ENCODE measurements around the gene GRHL1.

The GRHL1 gene

GRCh38 chr2:10004401-10004800, 52.9 kb downstream of the GRHL1 start:
- Histone ChIP-seq H3K79me2 (ENCODE audit: low read length) (no peaks in the 10 kb centered on the region), H3K4me3 (ENCODE audit: low read length) (no peak overlapping the region), H3K36me3 (replicated peaks; ENCODE audit: low read depth, low read length) (no peaks in the 10 kb centered on the region), H2AFZ (ENCODE audit: low read depth, low read length) (no peak overlapping the region), H4K20me1 (ENCODE audit: insufficient read depth, low read length) (no peaks in the 10 kb centered on the region), H3K4me2 (ENCODE audit: low read length) (no peak overlapping the region), H3K9me3 (ENCODE audit: insufficient read depth, low read length) (no peaks in the 10 kb centered on the region), H3K27me3 (ENCODE audit: low read depth, low read length) (no peaks in the 10 kb centered on the region), H3K9ac (ENCODE audit: low read length) (no peak overlapping the region), H3K4me1 (ENCODE audit: low read length) (no peaks in the 10 kb centered on the region), H3K27ac (ENCODE audit: low read length) (no peak overlapping the region)
- no peak for TF ChIP-seq EZH2phosphoT487 (IDR thresholded peaks at IDR 0.05; ENCODE audit: low read depth)
- TF ChIP-seq CTCF (IDR thresholded peaks at IDR 0.05; ENCODE audit: low read depth, low read length) = no peak

- TF ChIP-seq EZH2phosphoT487 (IDR thresholded peaks at IDR 0.05; ENCODE audit: low read depth) = no peak
- no peak for TF ChIP-seq CTCF (IDR thresholded peaks at IDR 0.05; ENCODE audit: low read depth, low read length)
- Histone ChIP-seq H3K27ac (ENCODE audit: low read length) (no peak overlapping the region), H3K4me3 (ENCODE audit: low read length) (no peak overlapping the region), H3K9me3 (ENCODE audit: insufficient read depth, low read length) (no peaks in the 10 kb centered on the region), H3K27me3 (ENCODE audit: low read depth, low read length) (no peaks in the 10 kb centered on the region), H3K4me1 (ENCODE audit: low read length) (no peaks in the 10 kb centered on the region), H3K4me2 (ENCODE audit: low read length) (no peak overlapping the region), H2AFZ (ENCODE audit: low read depth, low read length) (no peak overlapping the region), H3K9ac (ENCODE audit: low read length) (no peak overlapping the region), H3K36me3 (replicated peaks; ENCODE audit: low read depth, low read length) (no peaks in the 10 kb centered on the region), H3K79me2 (ENCODE audit: low read length) (no peaks in the 10 kb centered on the region), H4K20me1 (ENCODE audit: insufficient read depth, low read length) (no peaks in the 10 kb centered on the region)
Observed at GRCh38 chr2:10004836-10005235, 53.3 kb downstream of the GRHL1 start.

GRCh38 chr2:10005461-10006235, 54.2 kb downstream of the GRHL1 start:
- H4K20me1 ChIP-seq (ENCODE audit: insufficient read depth, low read length) = no peaks in the 10 kb centered on the region
- H2AFZ ChIP-seq (ENCODE audit: low read depth, low read length) = no peak overlapping the region
- no peak overlapping the region for H3K4me2 ChIP-seq (ENCODE audit: low read length)
- no peaks in the 10 kb centered on the region for H3K36me3 ChIP-seq (replicated peaks; ENCODE audit: low read depth, low read length)
- no peaks in the 10 kb centered on the region for H3K9me3 ChIP-seq (ENCODE audit: insufficient read depth, low read length)
- H3K27me3 ChIP-seq (ENCODE audit: low read depth, low read length) = no peaks in the 10 kb centered on the region
- no peak overlapping the region for H3K27ac ChIP-seq (ENCODE audit: low read length)
- no peaks in the 10 kb centered on the region for H3K79me2 ChIP-seq (ENCODE audit: low read length)
- TF ChIP-seq CTCF (IDR thresholded peaks at IDR 0.05; ENCODE audit: low read depth, low read length) (no peak), EZH2phosphoT487 (IDR thresholded peaks at IDR 0.05; ENCODE audit: low read depth) (no peak)
- H3K9ac ChIP-seq (ENCODE audit: low read length) = no peak overlapping the region
- H3K4me3 ChIP-seq (ENCODE audit: low read length) = no peak overlapping the region
- H3K4me1 ChIP-seq (ENCODE audit: low read length) = no peaks in the 10 kb centered on the region

GRCh38 chr2:10006236-10007161, 55.0 kb downstream of the GRHL1 start:
- no peaks in the 10 kb centered on the region for H3K9me3 ChIP-seq (ENCODE audit: insufficient read depth, low read length)
- H3K79me2 ChIP-seq (ENCODE audit: low read length) = no peaks in the 10 kb centered on the region
- TF ChIP-seq EZH2phosphoT487 (IDR thresholded peaks at IDR 0.05; ENCODE audit: low read depth) (no peak), CTCF (IDR thresholded peaks at IDR 0.05; ENCODE audit: low read depth, low read length) (no peak)
- H3K36me3 ChIP-seq (replicated peaks; ENCODE audit: low read depth, low read length) = no peaks in the 10 kb centered on the region
- no peak overlapping the region for H3K27ac ChIP-seq (ENCODE audit: low read length)
- H3K4me2 ChIP-seq (ENCODE audit: low read length) = no peak overlapping the region
- H3K9ac ChIP-seq (ENCODE audit: low read length) = no peak overlapping the region
- H4K20me1 ChIP-seq (ENCODE audit: insufficient read depth, low read length) = no peaks in the 10 kb centered on the region
- no peaks in the 10 kb centered on the region for H3K4me1 ChIP-seq (ENCODE audit: low read length)
- H2AFZ ChIP-seq (ENCODE audit: low read depth, low read length) = no peak overlapping the region
- H3K4me3 ChIP-seq (ENCODE audit: low read length) = no peak overlapping the region
- H3K27me3 ChIP-seq (ENCODE audit: low read depth, low read length) = no peaks in the 10 kb centered on the region
